DMS53 treated with DMSO at 0.1 percent for 48 hours (cell line): ENCODE data around the gene KRT34.
"Not testable (repeated sequence)": the region's sequence is repeated elsewhere in the genome, so short reads cannot be mapped to it uniquely, and the experiment has no call there.

Source experiments
- DNase-seq: peaks from one replicate; lab custom pipeline; 2025; ENCODE audit not compliant: unreplicated experiment; lab: John Stamatoyannopoulos, UW

KRT34 gene

GRCh38 chr17:41404024-41404671 is 22.0 kb upstream of the KRT34 start:
- DNase-seq = peak; percentile 78

GRCh38 chr17:41403404-41404023 is 21.4 kb upstream of the KRT34 start:
- no peak for DNase-seq

- DNase-seq = no peak
These were observed 20.1 kb upstream of the KRT34 start for GRCh38 chr17:41402161-41402560.

GRCh38 chr17:41396996-41397660 is 15.0 kb upstream of the KRT34 start, which contains the start of gene KRT31:
KRT31 (minus strand) TSS chr17:41397608; CDS start chr17:41397539, 69 bp downstream.
- DNase-seq = no peak

- no peak for DNase-seq
These were observed 14.2 kb upstream of the KRT34 start for GRCh38 chr17:41396340-41396739.

- DNase-seq = no peak
These were observed 13.5 kb upstream of the KRT34 start for GRCh38 chr17:41395611-41396010.

GRCh38 chr17:41395044-41395443 is 12.9 kb upstream of the KRT34 start:
- DNase-seq = not testable (repeated sequence)

GRCh38 chr17:41394254-41394996 is 12.3 kb upstream of the KRT34 start:
- no peak for DNase-seq

- DNase-seq = no peak
These were observed 11.7 kb upstream of the KRT34 start for GRCh38 chr17:41393826-41394225.

- no peak for DNase-seq
These were observed 11.2 kb upstream of the KRT34 start for GRCh38 chr17:41393294-41393693.

- DNase-seq = no peak
These were observed 10.2 kb upstream of the KRT34 start for GRCh38 chr17:41392278-41392677.

GRCh38 chr17:41391535-41391934 is 9.4 kb upstream of the KRT34 start:
- DNase-seq = no peak

GRCh38 chr17:41390411-41390938 is 8.4 kb upstream of the KRT34 start:
- no peak for DNase-seq

GRCh38 chr17:41387670-41388069 is 5.6 kb upstream of the KRT34 start:
- DNase-seq = no peak

GRCh38 chr17:41386227-41386626 is 4.1 kb upstream of the KRT34 start:
- DNase-seq = no peak

- DNase-seq = no peak
These were observed 1.6 kb upstream of the KRT34 start for GRCh38 chr17:41383690-41384089.

- no peak for DNase-seq
These were observed 288 bp upstream of the KRT34 start for GRCh38 chr17:41382394-41382793.

GRCh38 chr17:41380091-41380490 is 2.0 kb downstream of the KRT34 start:
- DNase-seq = not testable (repeated sequence)

GRCh38 chr17:41377546-41377945 is 4.6 kb downstream of the KRT34 start:
- no peak for DNase-seq

GRCh38 chr17:41369713-41370112 is 12.4 kb downstream of the KRT34 start, which contains the start of gene KRT33B:
KRT33B (minus strand) TSS chr17:41369813; CDS start chr17:41369750, 63 bp downstream.
- DNase-seq = no peak

GRCh38 chr17:41369023-41369422 is 13.1 kb downstream of the KRT34 start:
- no peak for DNase-seq
